IPS-NIHi7 (cell line): ENCODE measurements around the gene TGFBI.
A peak's percentile ranks its signal among the peaks of the same experiment; 100 is the strongest.

ENCODE experiments used
- DNase-seq: peaks from one replicate; pipeline ENCODE4 v3.0.0; 2012; ENCODE audit warnings: mixed read lengths; ENCODE audit errors: extremely low spot score

Gene TGFBI

GRCh38 chr5:136028782-136029742, at the start of gene TGFBI:
Gene TGFBI (plus strand): TSS chr5:136028988. CDS start chr5:136029056, 68 bp downstream.
- DNase-seq, result peak; percentile 90

- DNase-seq, result no peak
Observed at GRCh38 chr5:135978993-135979392, 49.8 kb upstream of the TGFBI start.

- no peak for DNase-seq
Observed at GRCh38 chr5:135979510-135979909, 49.3 kb upstream of the TGFBI start.

- DNase-seq, result no peak
Observed at GRCh38 chr5:135980620-135981019, 48.2 kb upstream of the TGFBI start.

- no peak for DNase-seq
Observed at GRCh38 chr5:135985951-135986350, 42.8 kb upstream of the TGFBI start.

- DNase-seq, result no peak
Observed at GRCh38 chr5:135986401-135986800, 42.4 kb upstream of the TGFBI start.

GRCh38 chr5:135986891-135987401, 41.8 kb upstream of the TGFBI start:
- no peak for DNase-seq

- no peak for DNase-seq
Observed at GRCh38 chr5:135988546-135988945, 40.2 kb upstream of the TGFBI start.

GRCh38 chr5:135989686-135990085, 39.1 kb upstream of the TGFBI start:
- DNase-seq, result no peak

GRCh38 chr5:135990528-135991255, 38.1 kb upstream of the TGFBI start:
- DNase-seq, result no peak

GRCh38 chr5:135991429-135991828, 37.4 kb upstream of the TGFBI start:
- DNase-seq, result no peak

- DNase-seq, result no peak
Observed at GRCh38 chr5:135993335-135993879, 35.4 kb upstream of the TGFBI start.

GRCh38 chr5:135993880-135994636, 34.7 kb upstream of the TGFBI start:
- DNase-seq, result no peak

GRCh38 chr5:135995976-135996375, 32.8 kb upstream of the TGFBI start:
- no peak for DNase-seq

- no peak for DNase-seq
Observed at GRCh38 chr5:135996611-135997010, 32.2 kb upstream of the TGFBI start.

GRCh38 chr5:135997673-135998335, 31.0 kb upstream of the TGFBI start:
- peak; percentile 53 for DNase-seq

GRCh38 chr5:135998889-135999288, 29.9 kb upstream of the TGFBI start:
- DNase-seq, result no peak

- no peak for DNase-seq
Observed at GRCh38 chr5:135999406-136000139, 29.2 kb upstream of the TGFBI start.

- DNase-seq, result no peak
Observed at GRCh38 chr5:136000147-136000546, 28.6 kb upstream of the TGFBI start.

- no peak for DNase-seq
Observed at GRCh38 chr5:136000932-136001331, 27.9 kb upstream of the TGFBI start.
